ENCODE data around the gene JSRP1.

Gene JSRP1

DNA sequence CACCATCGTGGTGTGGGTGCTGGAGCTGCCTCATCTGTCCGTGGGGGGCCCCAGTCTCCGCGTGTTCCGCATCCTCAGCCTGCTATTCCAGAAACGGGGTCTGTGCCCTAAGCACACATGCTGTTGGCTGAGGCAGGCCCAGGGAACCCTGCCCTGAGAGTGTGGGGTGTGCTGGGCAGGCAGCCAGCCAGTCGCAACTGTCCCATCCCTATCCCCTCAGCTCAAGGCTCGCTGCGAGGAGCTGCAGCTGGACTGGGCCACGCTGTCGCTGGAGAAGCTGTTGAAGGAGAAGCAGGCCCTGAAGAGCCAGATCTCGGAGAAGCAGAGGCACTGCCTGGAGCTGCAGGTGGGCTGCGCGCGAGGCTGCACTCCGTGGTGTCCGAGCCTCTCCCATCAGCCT lies 42.0 kb downstream of the JSRP1 start:
- no peak for DNase-seq

DNA sequence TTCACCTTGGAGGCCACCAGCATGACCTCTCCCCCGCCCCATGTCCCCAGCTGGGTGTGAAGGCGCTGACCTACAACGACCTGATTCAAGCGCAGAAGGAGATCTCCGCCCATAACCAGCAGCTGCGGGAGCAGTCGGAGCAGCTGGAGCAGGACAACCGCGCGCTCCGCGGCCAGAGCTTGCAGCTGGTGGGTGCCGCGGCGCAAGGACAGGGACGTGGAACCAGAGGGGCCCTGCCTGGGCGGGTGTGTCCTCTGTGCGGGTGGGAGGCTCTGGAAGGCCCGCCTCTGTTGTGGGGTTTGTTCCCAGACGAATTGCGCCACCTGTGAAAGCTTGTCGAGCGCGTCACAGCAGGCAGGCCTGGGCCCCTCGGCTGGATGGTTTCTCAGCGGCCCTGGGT lies 42.4 kb downstream of the JSRP1 start:
- DNase-seq = no peak

DNA sequence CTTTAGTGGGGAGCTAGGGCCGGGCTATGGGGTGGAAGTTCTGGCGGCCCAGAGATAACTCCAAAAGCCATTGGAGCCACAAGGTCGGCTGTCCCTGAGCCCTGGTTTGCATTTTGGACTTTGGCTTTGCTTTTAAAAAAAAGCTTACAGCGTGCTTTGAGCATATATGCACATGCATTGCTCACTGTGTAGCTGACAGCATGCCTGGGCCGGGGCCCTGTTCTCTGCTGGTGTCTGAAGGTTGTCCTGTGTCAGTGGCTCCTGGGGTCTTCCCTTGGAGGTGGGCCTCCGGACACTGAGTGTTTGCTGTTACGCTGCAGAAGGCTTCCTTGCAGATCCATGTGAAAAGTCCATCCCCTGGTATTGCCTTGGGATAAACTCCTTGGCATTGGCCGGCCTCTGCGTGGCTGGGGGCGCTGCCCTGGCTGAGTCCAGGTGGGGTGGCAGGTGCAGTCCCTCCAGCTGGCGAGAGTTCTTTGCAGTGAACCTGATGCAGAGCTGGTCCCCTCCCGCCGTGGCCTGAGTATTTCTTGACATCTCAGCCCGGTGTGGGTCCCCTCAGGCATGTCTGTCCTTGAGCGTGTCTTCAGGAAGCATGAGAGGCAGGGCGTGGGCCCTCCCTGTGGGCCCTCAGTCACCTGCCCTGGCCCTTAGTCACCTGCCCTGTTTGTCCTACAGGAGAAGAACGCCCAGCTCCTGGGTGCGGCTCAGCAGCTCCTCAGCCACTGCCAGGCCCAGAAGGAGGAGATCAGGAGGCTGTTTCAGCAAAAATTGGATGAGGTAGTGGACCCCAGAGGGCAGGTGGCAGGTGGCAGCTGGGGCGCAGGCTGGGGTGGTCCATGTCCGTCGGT lies 43.1 kb downstream of the JSRP1 start:
- DNase-seq = no peak

DNA sequence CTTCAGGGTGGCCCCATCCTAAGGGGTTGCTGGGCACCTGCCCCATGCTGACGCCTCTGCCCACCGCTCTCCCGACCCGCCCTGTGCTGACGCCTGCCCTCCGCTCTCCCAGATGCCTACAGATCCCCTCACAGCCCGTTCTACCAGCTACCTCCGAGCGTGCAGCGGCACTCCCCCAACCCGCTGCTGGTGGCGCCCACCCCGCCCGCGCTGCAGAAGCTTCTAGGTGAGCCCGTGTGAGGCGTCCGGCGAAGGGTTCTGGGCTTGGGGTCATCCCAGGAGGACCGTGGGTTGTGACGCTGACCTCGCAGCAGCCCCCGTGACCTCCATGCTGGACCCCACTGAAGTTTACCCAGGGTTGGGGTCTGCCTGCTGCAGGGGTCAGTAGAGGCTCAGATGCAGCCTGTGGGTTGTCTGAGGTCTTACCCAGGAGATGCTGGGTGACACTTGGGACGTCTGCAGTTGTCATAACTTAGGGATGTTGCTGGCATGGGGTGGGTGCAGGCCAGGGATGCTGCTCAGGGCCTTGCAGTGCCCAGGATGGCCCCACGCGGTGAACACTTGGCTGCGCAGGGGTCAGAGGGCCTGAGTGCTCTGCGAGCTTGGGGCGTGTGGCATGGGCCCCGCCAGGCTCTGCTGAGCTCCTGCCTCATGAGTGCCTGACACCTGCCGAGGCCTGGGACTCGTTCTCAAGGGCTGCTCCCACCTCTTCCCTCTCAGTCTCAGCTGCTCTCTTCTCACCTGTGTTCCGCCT lies 45.1 kb downstream of the JSRP1 start:
- no peak for DNase-seq

DNA sequence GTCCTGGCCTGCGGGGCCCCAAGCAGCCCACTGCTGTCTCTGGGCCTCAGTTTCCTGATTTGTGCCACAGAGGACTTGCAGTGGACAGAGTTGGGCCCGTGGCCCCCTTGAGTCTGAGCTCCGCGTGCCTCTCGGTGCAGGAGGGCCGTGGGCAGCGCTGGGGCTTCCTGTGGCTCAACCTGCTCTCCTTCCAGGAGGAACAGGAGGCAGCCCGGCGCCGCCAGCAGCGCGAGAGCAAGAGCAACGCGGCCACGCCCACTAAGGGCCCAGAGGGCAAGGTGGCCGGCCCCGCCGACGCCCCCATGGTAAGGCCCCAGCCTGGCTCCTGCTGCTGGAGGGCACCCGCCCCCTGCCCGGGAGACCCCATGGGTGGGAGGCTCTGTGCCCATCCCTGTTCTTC lies 46.0 kb downstream of the JSRP1 start:
- DNase-seq = no peak

DNA sequence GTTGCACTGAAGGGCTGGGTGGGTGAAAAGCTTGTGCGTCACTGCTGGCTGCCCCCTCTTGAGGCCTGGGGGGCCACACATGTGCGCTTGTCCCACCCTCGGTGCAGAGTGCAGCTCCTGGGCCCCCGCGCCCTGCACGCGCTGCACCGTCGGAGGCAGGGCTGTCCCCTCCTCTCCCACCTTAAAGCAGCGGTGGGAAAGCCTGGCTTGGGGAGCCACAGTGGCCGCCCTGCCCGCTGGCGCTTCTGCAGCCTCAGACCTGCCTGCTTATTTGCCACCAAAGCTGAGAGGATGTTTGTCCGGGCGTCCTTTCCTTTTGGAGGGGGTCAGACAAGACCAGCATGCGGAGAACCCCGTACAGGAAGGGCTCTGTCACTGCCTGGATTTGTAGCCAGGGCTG lies 46.8 kb downstream of the JSRP1 start:
- DNase-seq = no peak

DNA sequence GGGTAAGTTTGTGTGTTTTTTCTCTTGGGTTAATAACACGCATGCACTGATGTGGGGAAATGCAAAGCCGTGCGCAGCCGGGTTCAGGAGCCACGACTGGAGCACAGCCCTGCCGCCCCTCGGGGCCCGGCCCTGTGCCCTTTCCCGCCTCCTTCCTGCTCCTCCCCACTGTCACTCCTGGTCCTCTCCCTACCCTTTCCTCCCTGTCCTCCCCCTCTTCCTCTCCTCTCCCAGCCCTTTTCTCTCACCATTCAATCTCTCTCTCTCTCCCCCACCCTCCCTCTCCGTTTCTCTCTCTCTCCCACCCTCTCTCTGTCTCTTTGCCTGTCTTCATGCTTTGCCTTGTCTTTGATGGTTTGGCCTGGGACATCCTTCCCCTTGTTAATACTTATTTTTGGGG lies 47.2 kb downstream of the JSRP1 start:
- DNase-seq = no peak

DNA sequence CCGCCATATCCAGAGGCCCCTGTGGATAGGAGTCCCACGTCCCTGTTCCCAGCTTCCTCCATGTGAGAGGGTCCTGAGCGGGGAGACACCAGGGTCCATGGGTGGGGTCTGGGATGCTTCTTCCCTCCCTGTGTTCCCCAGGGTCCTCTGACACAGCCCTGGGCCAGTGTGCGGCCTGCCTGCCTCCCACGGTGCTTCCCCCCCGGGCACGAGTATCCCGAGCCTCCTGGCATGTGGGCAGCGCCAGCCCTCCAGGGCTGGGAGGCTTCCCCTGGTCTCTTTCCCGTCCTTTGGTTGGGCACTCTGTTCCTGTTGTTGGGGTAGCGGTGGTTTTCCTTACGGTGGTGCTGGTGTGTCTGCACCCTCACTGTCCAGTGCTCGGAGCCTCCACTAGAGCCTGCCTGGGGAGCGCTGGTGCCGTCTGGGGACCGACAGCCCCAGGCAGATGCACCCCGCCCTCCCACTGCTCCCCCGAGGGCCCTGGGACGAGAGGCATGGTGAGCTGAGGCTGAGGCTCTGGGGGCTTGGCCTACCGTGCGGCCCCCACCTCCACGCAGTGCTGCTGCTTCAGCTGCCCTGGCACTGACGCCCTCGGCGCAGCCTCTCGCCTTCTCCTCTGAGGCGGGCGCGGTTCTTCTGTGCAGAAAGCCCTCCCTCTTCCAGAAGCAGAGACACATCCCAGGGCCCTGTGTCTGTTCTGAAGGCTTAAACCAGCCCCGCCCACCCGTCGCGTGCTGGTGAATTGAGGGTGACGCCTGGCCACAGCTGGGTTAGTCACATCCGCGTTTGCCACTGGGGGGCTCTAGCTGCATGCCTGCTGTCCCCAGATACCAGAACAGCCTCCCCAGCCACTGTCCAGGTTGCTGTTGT lies 48.0 kb downstream of the JSRP1 start:
- DNase-seq = no peak

DNA sequence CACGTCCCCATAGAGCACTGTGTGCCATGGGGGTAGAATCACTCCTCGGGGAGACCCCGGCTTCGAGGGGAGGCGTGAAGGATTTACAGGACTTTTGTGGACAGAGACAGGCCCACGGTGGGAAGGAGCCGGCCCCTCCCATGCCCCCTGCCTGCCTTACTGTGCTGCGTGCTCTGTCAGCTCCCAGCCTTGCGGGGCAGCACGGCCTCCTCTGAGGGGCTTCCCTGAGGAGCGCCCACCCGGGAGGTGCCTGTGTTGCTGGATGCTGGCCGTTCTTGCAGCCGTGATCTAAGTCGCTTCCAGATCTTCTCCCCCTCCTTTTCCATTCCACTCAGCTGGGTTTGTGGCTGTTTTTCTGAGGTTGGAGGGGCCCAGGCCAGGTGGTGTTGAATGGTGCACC lies 49.2 kb downstream of the JSRP1 start:
- no peak for DNase-seq

DNA sequence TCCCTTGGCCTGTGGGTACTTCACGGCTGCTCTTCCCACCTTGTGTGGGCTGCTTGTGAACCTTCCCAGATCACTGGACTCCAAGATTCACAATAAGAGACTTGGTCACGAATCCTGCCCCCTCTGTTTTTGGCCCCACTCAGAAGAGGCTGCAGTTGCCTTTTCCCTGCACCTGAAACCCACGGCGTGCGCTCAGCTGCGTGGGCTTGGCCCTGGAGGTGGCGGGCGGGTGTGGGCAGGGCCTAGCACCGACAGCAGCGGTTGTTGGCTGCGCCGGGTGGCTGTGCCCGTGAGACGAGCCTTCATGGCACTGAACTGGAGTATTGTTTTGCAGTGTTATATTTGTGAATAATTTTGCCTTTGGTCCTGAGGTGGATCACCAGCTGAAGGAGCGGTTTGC lies 53.9 kb downstream of the JSRP1 start:
- DNase-seq = no peak

Data from DMS 273 treated with DMSO at 0.1 percent for 48 hours (cell line).